NCI-H345 treated with DMSO at 0.1 percent for 48 hours (cell line): Measurements from ENCODE around the gene GALR2.
A peak's percentile ranks its signal among the peaks of the same experiment; 100 is the strongest.

Experiments
- DNase-seq: peaks from one replicate; lab custom pipeline; 2025; ENCODE audit not compliant: unreplicated experiment; lab: John Stamatoyannopoulos, UW

Gene GALR2

DNA sequence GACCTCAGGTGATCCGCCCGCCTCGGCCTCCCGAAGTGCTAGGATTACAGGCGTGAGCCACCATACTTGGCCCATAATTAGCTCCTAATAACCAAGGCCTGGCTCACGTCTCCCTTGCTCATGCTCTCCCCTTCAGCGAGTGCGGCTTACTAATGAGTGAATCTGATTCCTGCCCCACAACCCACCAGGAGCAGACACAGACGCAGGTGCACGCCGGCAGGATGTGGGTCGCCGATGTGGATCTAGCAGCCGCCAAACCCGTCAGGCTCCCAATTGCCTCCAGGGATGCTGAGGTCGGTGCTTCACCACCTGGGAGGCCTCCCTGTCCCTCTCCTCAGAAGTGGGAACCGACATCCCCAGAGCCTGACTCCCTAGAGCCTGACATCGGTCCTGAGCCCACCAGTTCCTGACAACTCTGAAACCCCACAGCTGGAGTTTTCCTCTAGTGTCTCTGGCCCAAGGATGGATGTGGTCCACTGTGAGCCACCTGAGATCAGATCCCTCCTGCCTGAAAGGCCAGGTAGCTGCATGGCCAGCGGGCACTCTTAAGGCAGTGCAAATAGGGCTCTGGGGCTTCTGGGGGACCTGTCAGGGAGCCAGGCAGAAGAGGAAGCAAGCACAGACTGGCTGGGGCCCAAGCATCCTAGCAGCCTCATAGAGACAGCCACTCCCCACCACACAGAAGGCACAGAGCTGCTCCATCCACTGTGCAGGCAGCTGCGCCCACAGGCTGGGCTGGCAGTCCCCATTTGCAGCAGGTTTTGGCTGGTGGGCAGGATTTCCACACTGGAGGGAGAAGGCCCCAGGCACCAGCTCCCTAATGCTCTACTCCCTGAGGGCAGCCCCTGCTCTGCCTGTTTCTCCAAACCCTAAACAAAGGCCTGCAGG, 18.2 kb downstream of the GALR2 start:
- no peak for DNase-seq

DNA sequence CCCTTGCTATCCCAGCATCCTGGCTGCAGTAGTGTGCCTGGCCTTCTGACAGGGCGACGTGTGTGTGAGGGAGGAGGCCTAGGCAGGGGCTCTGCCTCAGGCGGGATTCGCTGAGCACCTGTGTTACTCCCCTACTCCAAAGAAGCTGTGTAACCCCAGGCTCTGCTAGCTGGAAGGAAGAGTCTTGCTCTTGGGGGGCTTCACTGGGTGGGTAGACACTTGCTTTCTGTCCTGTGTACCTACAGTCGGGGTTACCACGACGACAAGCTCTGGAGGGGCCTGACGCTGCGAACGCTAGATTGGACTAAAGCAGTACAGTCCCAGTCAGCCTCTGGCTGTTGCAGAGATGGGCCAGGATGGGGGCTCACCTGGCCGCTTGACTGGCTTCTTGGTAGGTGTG, 19.5 kb downstream of the GALR2 start:
- no peak for DNase-seq

DNA sequence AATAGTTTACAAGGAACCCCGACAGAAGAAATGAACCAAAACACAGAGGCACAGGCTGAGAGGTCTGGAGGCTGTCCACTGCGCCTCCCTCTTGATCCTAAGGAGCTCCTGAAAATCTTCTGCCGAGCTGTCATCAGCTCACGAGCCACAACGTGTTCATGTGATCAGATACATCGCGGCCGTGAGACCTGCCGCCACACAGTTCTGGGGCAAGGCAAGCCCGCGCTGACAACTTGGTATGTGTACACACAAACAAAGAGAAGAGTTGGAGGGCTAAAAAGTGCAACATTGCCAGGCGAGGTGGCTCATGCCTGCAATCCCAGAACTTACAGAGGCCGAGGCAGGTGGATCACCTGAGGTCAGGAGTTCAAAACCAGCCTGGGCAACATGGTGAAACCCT, 21.4 kb downstream of the GALR2 start:
- no peak for DNase-seq

DNA sequence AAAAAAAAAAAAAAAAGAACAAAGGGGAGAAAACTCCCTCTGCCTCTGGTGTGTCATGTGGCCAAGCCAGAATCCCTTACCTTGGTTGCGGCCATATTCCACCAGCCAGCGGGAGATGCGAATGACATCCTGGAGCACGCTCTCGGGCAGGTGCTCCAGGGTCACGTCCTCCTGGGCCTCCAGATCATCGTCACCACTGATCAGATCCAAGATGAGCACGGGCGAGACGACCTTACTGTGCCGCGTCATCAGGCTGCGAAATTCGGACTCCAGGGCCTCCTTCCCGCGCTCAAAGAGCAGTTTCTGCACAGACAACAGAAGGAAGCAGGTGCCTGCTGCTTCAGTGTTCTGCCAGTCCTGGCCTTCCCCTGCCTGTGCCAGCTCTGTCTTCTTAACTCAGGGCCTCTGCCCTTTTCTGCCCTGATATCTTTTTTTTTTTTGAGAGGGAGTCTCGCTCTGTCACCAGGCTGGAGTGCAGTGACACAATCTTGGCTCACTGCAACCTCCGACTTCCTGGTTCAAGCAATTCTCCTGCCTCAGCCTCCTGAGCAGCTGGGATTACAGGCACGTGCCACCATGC, 23.2 kb downstream of the GALR2 start:
- DNase-seq: no peak

DNA sequence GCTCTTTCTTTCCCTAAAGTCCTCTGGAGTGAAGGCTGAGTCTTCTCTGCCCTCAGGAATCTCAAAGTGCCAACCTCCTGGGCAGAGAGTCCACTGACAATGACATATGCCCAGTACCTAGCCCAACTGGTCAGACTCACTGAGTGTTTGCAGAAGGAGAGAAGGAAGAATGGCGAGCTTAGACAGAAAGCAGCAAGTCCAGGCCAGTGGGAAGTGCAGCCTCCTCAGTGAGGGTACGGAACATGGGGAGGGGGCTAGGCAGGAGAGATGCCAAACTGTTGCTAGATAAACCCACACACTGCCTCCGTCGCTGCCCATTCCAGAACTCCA, 28.3 kb downstream of the GALR2 start:
- no peak for DNase-seq

DNA sequence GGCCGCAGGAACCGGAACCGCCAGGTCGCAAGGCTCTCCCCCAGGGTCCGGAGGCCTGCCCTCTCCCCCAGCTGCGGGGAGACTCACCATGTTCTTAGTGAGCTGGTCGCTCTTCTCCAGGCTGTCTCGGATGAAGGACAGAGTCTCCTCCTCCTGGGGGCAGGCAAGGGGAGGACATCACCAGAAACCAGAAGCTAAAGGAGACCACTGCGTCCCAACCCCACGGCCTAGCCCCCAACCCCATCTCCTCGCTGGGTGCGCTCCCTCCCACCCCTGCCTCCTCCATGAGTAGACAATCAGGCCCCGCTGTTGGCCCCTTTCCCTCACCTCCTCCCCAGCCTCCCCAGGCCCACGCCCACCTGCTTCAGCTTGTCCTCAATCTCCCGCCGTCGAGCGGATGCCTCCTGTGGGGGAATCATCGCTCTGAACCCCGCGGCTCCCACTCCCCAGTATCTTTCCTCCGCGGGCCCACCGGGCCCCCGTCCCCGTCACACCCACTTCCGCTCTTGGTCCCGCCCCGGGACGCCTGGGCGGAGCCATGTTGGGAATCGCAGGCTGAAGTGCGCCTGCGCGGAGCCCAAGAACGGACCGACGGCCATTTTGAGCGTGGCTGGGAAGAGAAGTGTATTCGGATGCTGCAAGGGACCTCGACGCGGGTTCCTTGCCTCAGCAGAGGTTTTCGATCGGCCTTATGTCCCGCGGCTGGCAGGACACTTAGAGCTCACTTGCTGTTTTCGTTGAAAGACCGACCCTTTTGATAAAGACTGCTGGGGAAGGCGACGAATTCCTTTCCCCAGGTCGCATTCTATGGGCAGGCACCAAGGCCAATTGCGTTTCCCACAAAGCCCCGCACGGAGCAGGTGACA, 28.9 kb downstream of the GALR2 start, which contains the start of gene EXOC7:
Gene EXOC7, minus strand, starts transcription at position 514 of the 866 bp plus-strand sequence. Its CDS starts 95 bp downstream, at position 419.
- DNase-seq: peak; percentile 96

DNA sequence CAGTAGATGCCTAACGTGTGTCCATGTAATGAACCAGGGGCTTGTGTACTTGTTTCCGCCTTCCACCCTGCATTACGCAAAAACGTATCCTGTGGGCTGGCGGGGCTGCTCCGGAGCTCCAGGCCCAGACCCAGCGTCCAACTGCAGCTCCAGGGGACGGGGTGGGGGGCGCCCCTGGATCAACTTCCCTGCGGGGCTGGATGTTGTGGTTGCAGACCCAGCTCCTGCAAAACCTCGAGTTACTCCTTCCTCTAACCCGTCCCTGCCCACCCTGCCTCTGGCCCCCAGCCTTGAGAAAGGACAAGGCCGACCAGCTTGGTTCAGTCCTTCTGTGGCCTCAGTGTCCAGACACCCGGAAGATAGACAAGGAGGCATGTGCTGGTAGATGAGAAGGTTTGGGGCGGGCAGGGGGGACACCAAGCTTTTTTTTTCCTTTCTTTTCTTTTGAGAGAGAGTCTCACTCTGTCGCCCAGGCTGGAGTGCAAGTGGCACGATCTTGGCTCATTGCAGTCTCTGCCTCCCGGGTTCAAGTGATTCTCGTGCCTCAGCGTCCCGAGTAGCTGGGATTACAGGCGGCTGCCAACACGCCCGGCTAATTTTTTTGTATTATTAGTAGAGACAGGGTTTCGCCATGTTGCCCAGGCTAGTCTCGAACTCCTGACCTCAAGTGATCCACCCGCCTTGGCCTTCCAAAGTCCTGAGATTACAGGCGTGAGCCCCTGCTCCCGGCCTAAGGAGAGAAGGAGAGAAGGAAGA, 29.7 kb downstream of the GALR2 start:
- DNase-seq: no peak

DNA sequence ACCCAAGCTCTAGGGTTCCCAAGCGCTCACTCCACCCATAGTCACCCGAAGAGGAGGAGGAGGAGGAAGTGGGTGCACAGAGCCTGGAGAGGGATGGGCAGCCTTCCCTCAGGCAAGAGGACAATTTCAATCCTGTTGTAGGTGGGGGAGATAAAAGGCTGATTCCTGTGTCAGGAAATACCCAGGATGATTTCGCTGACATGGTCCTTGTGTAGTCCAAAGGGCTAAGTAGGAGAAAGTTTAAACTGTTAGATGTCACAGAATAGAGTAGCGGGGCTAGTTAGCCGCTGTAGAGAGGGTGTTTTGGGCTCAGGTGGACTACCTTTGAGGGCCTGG, 30.3 kb downstream of the GALR2 start:
- DNase-seq: no peak

DNA sequence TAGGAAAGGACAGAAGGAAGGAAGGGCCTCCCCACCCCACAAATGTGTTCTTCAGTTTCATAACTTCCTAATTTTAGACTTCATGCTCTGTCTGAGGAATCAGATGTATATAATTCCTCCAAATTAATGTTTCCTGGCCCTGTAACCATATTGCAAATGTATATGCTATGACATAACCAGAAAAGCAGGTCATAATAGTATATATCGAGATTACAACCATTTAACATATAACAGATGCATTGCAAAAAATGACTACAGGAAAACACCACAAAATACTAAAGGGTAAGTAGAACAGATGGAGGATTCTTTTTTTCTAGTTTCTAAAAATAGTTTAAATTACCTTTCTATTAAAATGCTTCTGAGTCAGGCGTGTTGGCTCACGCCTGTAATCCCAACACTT, 32.1 kb downstream of the GALR2 start:
- DNase-seq: no peak

DNA sequence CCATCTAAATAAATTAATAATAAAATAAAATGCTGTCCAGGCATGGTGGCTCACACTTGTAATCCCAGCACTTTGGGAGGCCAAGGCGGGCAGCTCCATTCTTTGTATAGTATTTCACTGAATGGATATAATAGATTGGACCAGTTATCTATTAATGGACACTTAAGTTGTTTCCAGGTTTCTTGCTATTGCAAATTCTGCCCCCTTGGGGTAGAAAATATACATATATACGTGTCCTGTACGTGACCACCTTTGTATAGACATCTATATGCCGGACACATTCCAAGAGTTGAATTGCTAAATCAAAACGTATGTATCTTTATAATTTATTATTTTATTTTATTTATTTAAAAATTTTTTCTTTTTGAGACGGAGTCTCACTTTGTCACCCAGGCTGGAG, 32.9 kb downstream of the GALR2 start:
- no peak for DNase-seq

DNA sequence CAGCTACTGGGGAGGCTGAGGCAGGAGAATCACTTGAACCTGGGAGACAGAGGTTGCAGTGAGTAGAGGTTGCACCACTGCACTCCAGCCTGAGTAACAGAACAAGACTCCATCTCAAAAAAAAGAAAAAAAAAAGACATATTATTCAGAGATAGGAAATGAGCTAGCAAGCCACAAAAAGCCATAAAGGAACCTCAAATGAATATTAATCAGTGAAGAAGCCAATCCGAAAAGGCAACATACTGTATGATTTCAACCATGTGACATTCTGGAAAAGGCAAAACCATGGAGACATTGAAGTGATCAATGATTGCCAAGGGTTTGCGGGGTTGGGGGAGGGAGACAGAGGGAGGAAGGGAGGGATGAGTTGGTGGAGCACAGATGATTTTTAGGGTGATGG, 37.4 kb downstream of the GALR2 start:
- no peak for DNase-seq

DNA sequence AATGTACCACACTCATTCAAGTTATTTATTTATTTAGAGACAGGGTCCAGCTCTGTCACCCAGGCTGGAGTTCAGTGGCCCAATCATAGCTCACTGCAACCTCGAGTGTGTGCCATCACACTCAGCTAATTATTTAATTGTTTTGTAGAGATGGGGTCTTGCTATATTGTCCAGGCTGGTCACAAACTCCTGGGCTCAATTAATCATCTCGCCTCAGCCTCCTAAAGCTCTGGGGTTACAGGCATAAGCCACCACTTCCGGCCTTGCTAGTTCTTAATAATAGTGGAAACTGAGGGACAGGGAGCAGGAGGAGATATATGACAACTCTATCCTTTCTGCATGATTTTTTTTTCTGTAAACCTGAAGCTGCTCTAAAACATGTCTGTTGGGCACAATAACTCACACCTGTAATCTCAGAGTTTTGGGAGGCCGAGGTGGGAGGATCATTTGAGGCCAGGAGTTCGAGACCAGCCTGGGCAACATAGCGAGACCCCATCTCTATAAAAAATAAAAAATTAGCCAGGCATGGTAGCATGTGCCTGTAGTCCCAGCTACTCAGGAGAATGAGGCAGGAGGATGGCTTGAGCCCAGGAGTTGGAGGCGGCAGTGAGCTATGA, 40.7 kb downstream of the GALR2 start:
- DNase-seq: no peak

DNA sequence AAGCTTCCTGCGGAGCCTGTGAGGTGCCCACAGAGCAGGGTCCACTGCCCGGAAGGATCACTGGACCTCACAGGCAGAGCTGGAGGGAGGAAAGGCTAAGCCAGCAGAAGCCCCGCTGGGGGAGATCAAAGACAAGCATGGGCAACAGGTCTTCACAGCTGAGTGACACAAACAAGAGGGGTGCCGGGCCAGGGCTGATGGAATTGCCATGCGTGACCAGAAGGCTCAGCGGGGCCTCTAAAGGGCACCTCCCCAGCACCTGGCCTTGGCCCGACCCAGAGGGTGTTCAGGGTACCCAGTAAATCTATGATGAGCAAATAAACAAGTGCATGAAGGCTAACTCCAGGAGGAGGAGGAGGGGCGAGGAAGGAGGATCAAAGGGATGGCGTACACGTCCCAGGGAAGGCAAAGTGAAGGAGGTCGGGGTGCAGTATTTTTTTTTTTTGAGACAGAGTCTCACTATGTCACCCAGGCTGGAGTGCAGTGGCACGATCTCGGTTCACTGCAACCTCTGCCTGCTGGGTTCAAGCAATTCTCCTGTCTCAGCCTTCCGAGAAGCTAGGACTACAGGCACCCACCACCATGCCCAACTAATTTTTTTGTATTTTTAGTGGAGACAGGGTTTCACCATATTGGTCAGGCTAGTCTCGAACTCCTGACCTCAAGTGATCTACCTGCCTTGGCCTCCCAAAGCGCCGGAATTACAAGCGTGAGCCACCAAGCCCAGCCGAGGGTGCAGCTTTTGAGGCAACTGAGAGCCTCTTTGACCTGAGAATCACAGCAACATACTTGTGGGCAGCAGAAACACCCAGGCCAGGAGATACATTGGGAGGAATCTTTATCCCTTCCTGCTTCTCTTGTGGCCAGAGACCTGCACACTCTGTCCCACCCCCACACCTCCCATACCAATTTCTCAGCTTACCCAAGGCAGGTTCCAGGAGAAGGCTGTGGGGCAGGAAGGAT, 45.1 kb downstream of the GALR2 start:
- no peak for DNase-seq

DNA sequence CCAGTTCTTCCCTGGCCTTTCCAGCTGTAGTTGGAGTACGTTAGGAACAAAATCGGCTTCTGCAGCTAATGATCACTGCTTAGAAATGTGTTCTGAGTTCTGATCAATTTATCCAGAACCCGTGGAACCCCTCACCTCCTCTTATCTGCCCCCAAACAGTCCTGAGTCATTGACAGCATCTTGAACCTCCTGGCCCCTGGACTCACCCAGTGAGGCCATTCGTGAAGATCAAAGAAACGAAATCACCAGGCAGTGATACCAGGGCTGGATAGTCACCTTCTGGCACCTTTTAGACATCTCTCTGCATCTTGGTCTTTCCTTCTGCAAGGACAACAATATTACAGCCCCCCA, 46.1 kb downstream of the GALR2 start:
- DNase-seq: no peak

DNA sequence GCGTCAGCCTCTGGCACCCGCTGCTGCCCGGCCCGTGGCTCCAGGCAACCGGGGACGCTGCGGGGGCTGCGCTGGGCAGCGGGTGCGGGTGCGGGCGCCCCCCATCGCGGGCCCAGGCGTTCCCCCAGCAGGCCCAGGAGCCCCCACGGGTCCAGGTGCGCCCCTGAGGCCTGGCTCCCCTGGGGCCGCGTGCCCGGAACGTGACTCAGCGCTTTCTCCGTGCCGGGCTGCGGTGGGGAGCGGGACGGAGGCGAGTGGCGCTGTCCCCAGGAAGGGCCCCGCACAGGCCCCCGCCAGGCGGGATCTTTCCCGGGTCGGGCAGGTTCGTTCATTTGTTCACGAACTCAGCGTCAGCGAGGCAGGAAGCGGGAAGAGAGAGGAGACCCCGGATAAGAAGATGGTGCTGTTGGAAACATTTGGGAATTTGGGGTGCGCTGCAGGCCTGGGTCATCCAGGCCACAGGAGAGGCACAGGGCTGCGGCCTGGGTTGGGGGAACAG, 47.4 kb downstream of the GALR2 start:
- DNase-seq: no peak

DNA sequence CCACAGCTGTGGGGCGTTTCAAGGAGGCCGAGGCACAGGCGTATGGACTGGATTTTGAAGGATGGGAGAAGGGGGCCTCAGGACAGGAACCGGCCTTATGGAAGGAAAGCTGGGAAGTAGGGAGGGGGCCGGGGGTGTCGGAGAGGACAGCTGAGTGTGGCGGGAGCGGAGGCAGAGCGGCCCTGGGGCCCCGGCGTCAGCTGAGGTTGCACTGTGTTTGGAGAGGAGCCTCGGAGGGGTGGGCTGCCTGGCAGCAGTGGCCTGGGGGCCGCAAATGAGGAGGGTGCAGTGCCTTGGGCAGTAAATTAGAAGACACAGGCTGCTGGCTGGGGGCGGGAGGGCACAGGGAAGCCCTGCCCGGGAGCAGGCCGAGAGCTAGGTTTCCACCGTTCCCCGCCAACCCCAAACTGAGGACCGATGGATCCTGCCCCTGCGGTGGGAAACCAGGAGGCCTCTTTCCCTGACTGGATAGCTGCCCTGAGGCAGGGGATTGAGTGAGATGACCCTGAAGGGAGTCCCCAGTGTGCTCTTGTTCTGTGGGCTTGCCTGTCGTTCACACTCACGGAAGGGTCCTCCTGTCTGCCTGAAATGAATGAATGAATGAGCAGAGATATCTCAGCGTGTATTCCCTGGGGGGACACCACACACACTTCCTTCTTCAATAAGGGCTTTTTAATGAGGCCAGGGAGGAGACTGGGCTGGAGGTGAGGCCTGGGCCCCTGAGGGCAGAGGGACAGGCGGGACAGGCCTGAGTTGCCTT, 48.0 kb downstream of the GALR2 start:
- DNase-seq: no peak

DNA sequence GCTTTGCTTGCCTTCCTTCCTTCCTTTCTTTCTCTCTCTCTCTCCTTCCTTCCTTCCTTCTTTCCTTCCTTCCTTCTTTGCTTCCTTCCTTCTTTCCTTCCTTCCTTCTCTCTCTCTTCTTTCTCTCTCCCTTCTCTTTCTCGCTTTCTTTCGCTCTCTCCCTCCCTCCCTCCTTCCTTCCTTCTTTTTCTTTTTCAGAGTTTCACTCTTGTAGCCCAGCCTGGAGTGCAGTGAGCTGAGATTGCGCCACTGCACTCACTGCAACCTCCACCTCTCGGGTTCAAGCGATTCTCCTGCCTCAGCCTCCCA, 48.6 kb downstream of the GALR2 start:
- DNase-seq: no peak

DNA sequence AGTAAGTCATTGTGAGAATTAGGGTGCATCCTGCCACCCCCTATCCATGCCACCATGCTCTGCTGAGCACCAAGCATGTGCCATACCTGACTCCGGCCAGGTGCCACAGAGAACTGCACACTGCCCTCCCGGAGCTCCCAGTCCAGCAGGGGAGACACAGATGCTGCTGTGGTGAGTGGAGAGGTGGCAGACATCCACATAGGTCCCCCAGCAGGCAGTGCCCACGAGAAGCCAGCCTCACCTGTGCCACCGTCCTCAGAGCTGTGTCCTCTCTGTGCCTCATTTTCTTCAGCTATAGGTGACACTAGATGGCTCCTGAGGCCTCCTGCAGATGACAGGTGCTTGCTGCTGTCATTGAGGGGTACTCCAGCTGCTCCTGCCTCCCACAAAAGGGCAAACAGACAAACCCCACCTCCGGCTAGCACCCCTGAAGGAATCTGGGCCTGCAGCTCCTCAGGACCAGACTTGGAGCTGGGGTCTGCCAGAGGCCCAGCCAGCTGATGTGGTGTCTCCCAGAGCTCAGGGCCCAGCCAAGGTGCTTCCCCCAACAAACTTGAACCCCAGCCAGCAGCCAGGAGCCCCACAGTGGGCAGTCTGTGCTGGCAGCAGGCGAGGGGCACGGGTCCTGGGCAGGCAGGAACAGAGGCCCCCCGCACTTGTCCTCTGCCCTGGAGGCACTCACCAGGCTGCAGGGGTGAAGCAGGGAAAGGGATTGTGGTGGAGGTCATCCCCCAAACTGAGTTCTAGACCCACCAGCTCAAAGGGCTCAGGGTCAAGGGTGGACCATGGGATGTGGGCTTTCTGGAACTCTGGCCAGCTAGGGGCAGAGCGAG, 49.4 kb downstream of the GALR2 start:
- DNase-seq: no peak
